Endothelial cell of umbilical vein (primary cell): ENCODE results near the gene OR56A3. TPM values are rescaled to one million over a fixed set of nuclear protein-coding genes. Genes with fewer than 3 reads are reported as not detected.

Experiments used
- Bru-seq: library from RNA; stranded (reverse); fragments of 400-500 nt; gene quantifications from one replicate; lab custom pipeline; 2021; lab: Mats Ljungman, UMichigan
- BruChase-seq, 2 experiments: library from RNA; stranded (reverse); fragments of 400-500 nt; gene quantifications; one replicate each; lab custom pipeline; 2021; lab: Mats Ljungman, UMichigan
- BruUV-seq: library from RNA; stranded (reverse); fragments of 400-500 nt; replicated peaks from 2 replicates; lab custom pipeline; 2021; lab: Mats Ljungman, UMichigan
- CTCF ChIA-PET: fragments of 300-600, 350-600 bp; sonication (Branson Sonifier 250); formaldehyde crosslinking; loops from one replicate; lab custom pipeline; 2021; ENCODE audit warnings: antibody characterized with exemption, inconsistent platforms; lab: Charles Lee
- POLR2A ChIA-PET: fragments of 300-600, 350-600 bp; sonication (Branson Sonifier 250); formaldehyde crosslinking; loops from one replicate; lab custom pipeline; 2021; ENCODE audit warnings: antibody characterized with exemption, inconsistent platforms; lab: Charles Lee
- DNase-seq: peaks from one replicate; pipeline ENCODE4 v3.0.0-alpha.2; 2011; ENCODE audit warnings: low read depth, low spot score
- FAIRE-seq: peaks from 2 replicates; lab custom pipeline; 2011; peaks lifted over from hg19 to GRCh38; lab: Jason Lieb, UNC
- H2AFZ ChIP-seq: 2 replicates; pipeline ENCODE4 v1.6.0; 2012; ENCODE audit warnings: low read depth, low read length, control low read depth, inconsistent platforms
- H3K27ac ChIP-seq: 2 replicates; pipeline ENCODE4 v1.5.1; 2011; ENCODE audit warnings: low read depth, mild to moderate bottlenecking, control low read depth, low read length, moderate library complexity; ENCODE audit not compliant: insufficient read depth
- H3K27me3 ChIP-seq, 2 experiments: 2 replicates each; pipeline versions ENCODE4 v1.6.0 to v1.6.1; 2011; ENCODE audit warnings: low read length in 2 of 2, mixed read lengths in 1 of 2; ENCODE audit not compliant: control insufficient read depth in 2 of 2, insufficient read depth in 2 of 2
- H3K36me3 ChIP-seq, 2 experiments: 2 replicates in 1 of 2; 3 replicates in 1 of 2; pipeline ENCODE4 v1.5.1; 2011; ENCODE audit warnings: low read length in 2 of 2, mild to moderate bottlenecking in 1 of 2, moderate library complexity in 1 of 2; ENCODE audit not compliant: control insufficient read depth in 2 of 2, insufficient read depth in 2 of 2; ENCODE audit errors: extremely low read depth in 1 of 2
- H3K4me1 ChIP-seq: 3 replicates; pipeline ENCODE4 v1.5.1; 2011; ENCODE audit warnings: mild to moderate bottlenecking, low read length; ENCODE audit not compliant: control insufficient read depth, insufficient read depth; ENCODE audit errors: extremely low read depth
- H3K4me2 ChIP-seq: 2 replicates; pipeline ENCODE4 v1.6.1; 2011; ENCODE audit warnings: low read length, control low read depth, mixed read lengths; ENCODE audit not compliant: insufficient read depth
- H3K4me3 ChIP-seq, 3 experiments: fragments of 200-600 bp in 1 of 3; sonication (generic), shearing (Covaris generic) in 1 of 3; replicated peaks in 1 of 3; 2 replicates each; pipeline ENCODE4 v1.5.1; 2011 to 2016; ENCODE audit warnings: control low read depth in 3 of 3, low read length in 3 of 3, mild to moderate bottlenecking in 2 of 3, inconsistent platforms in 1 of 3, low read depth in 1 of 3, moderate library complexity in 1 of 3; ENCODE audit not compliant: insufficient read depth in 1 of 3
- H3K79me2 ChIP-seq: 2 replicates; pipeline ENCODE4 v1.6.0; 2012; ENCODE audit warnings: low read length, inconsistent platforms; ENCODE audit not compliant: control insufficient read depth, insufficient read depth
- H3K9ac ChIP-seq: replicated peaks from 2 replicates; pipeline ENCODE3; 2011; ENCODE audit warnings: low read length, control low read depth; ENCODE audit not compliant: insufficient read depth; ENCODE audit errors: extremely low read depth
- H3K9me1 ChIP-seq: replicated peaks from 3 replicates; pipeline ENCODE4 v1.6.0; 2011; ENCODE audit warnings: mild to moderate bottlenecking, low read length; ENCODE audit not compliant: control insufficient read depth, insufficient read depth; ENCODE audit errors: extremely low read depth
- H3K9me3 ChIP-seq: replicated peaks from 2 replicates; pipeline ENCODE4 v1.5.1; 2012; ENCODE audit warnings: low read length, inconsistent platforms; ENCODE audit not compliant: control insufficient read depth, insufficient read depth
- H4K20me1 ChIP-seq: replicated peaks from 2 replicates; pipeline ENCODE3; 2011; ENCODE audit warnings: mild to moderate bottlenecking, low read length; ENCODE audit not compliant: control insufficient read depth, insufficient read depth; ENCODE audit errors: extremely low read depth
- CTCF ChIP-seq, 2 donors: IDR thresholded peaks; 1 replicate in 1 of 2; 2 replicates in 1 of 2; pipeline ENCODE4 v1.5.1; 2011; ENCODE audit warnings: low read length in 2 of 2, mild to moderate bottlenecking in 2 of 2, moderate library complexity in 2 of 2, control low read depth in 1 of 2, inconsistent platforms in 1 of 2, low read depth in 1 of 2; ENCODE audit not compliant: insufficient read depth in 1 of 2; ENCODE audit errors: extremely low read depth in 1 of 2
- EZH2 ChIP-seq: IDR thresholded peaks from 2 replicates; pipeline ENCODE4 v1.6.1; 2012; ENCODE audit warnings: borderline replicate concordance, low read depth, mild to moderate bottlenecking, moderate library complexity, low read length, inconsistent platforms; ENCODE audit not compliant: severe bottlenecking
- FOS ChIP-seq: IDR thresholded peaks from 2 replicates; pipeline ENCODE4 v1.6.1; 2011; ENCODE audit warnings: mild to moderate bottlenecking, low read length, moderate library complexity, borderline replicate concordance; ENCODE audit not compliant: insufficient read depth
- GATA2 ChIP-seq: IDR thresholded peaks from 2 replicates; pipeline ENCODE4 v1.7.0; 2011; ENCODE audit warnings: low read depth, mild to moderate bottlenecking, moderate library complexity, mixed read lengths, low read length; ENCODE audit not compliant: insufficient read length, insufficient read depth
- JUN ChIP-seq: IDR thresholded peaks from 2 replicates; pipeline ENCODE4 v1.6.1; 2011; ENCODE audit warnings: borderline replicate concordance, low read depth; ENCODE audit not compliant: insufficient read length, insufficient read depth
- MAX ChIP-seq: IDR thresholded peaks from 2 replicates; pipeline ENCODE4 v1.6.1; 2011; ENCODE audit not compliant: insufficient read depth, insufficient read length
- POLR2A ChIP-seq: IDR thresholded peaks from 2 replicates; pipeline ENCODE4 v1.6.1; 2012; ENCODE audit warnings: low read depth, mild to moderate bottlenecking, control low read depth, low read length
- POLR2AphosphoS5 ChIP-seq: IDR thresholded peaks from 2 replicates; pipeline ENCODE4 v1.6.1; 2012; ENCODE audit warnings: low read depth, mild to moderate bottlenecking, control low read depth, low read length, moderate library complexity; ENCODE audit not compliant: insufficient read depth
- dilution Hi-C: fragments of 300-500 bp; cut with MboI; formaldehyde crosslinking; loops from one replicate; pipeline ENCODE4 v1.15.0; 2019; ENCODE audit warnings: low sequenced_read_pairs; ENCODE audit not compliant: extremely low pct_ligation_motif_present
- intact Hi-C: fragments of 100-400 bp; cut with micrococcal nuclease; formaldehyde crosslinking; loops from one replicate; pipeline ENCODE4 v1.10.0; 2022
- long read RNA-seq: library from polyadenylated mRNA; stranded (forward); transcript quantifications from one replicate; pipeline ENCODE4 v2.0.0, GENCODE V29; 2021
- polyA minus RNA-seq, 3 experiments: library from RNA; depleted of rRNA, polyadenylated mRNA; stranded (reverse); fragments of >200 nt; gene quantifications; 1 replicate in 1 of 3; 2 replicates in 2 of 3; pipeline ENCODE4 v1.2.3, GENCODE V29; 2011
- polyA plus RNA-seq, 4 experiments: library from polyadenylated mRNA; depleted of rRNA in 3 of 4; stranded (reverse) in 3 of 4; unstranded in 1 of 4; fragments of >200 nt; gene quantifications; 2 replicates each; pipeline versions ENCODE4 v1.2.1 to v1.2.3, GENCODE V29; 2011 to 2012; ENCODE audit warnings: missing spikeins in 1 of 4
- total RNA-seq: library from RNA; stranded (reverse); gene quantifications from 2 replicates; pipeline ENCODE4 v1.2.3, GENCODE V29; 2021

The OR56A3 gene
- not detected in 2 replicates for total RNA-seq
- polyA plus RNA-seq: not detected in 2 replicates
- not detected in 2 replicates for polyA plus RNA-seq (2011; cell fraction: cytosol; rRNA removed)
- polyA plus RNA-seq (2011; cell fraction: nucleus; rRNA removed): not detected in 2 replicates
- polyA plus RNA-seq (2012): not detected in 2 replicates
- not detected in 2 replicates for polyA minus RNA-seq
- polyA minus RNA-seq (2011; cell fraction: cytosol; rRNA and poly(A)+ RNA removed): not detected
- not detected in 2 replicates for polyA minus RNA-seq (2011; cell fraction: nucleus; rRNA and poly(A)+ RNA removed)
- Bru-seq, nascent RNA: not detected
- not detected for BruChase-seq, experiment 1, labeled RNA remaining after a 6-hour chase
- percentile 9 among the genes with signal in this experiment for BruChase-seq, experiment 2, labeled RNA remaining after a 2-hour chase
- long read RNA-seq: 0 reads

GRCh38 chr11:5941951-5942350, at the start of gene OR56A3:
Gene OR56A3 (plus strand): TSS chr11:5942251. CDS start chr11:5947347, 5,096 bp downstream.
- Histone ChIP-seq H3K9me3 (no peaks in the 10 kb centered on the region), H2AFZ (no peak within 1 kb of the TSS), H3K4me1 (no peaks in the 10 kb centered on the region), H3K9ac (no peak within 1 kb of the TSS), H3K4me2 (no peak within 1 kb of the TSS), H3K79me2 (no peaks in the 10 kb centered on the region), H3K27me3 (no peaks in the 10 kb centered on the region), H3K36me3 (no peaks in the 10 kb centered on the region), H3K4me3 (no peak within 1 kb of the TSS), H3K27ac (no peak within 1 kb of the TSS), H3K9me1 (no peaks in the 10 kb centered on the region), H4K20me1 (no peaks in the 10 kb centered on the region)
- no peak for TF ChIP-seq GATA2
- TF ChIP-seq JUN: no peak
- no peak for TF ChIP-seq EZH2
- no peak for TF ChIP-seq FOS
- TF ChIP-seq CTCF (IDR thresholded peaks at IDR 0.05; ENCODE audit: extremely low read depth in 1 of 2, insufficient read depth in 1 of 2, low read depth in 1 of 2, low read length in 2 of 2): no peak
- no peak for TF ChIP-seq POLR2AphosphoS5
- TF ChIP-seq POLR2A: no peak
- no peak for TF ChIP-seq MAX
- DNase-seq: no peak
- intact Hi-C loops: no loop called here
- dilution Hi-C loops: no loop called here
- no TSS peak for BruUV-seq
- ChIA-PET POLR2A (no interaction called here), CTCF (no interaction called here)
- no peak for FAIRE-seq
